Measurements from ENCODE around the gene TREX2. TPM values are rescaled to one million over a fixed set of nuclear protein-coding genes. Genes with fewer than 3 reads are reported as not detected.

The TREX2 gene
- polyA plus RNA-seq, 3 donors, result 0.46 to 0.90 (median 0.56) TPM

DNA sequence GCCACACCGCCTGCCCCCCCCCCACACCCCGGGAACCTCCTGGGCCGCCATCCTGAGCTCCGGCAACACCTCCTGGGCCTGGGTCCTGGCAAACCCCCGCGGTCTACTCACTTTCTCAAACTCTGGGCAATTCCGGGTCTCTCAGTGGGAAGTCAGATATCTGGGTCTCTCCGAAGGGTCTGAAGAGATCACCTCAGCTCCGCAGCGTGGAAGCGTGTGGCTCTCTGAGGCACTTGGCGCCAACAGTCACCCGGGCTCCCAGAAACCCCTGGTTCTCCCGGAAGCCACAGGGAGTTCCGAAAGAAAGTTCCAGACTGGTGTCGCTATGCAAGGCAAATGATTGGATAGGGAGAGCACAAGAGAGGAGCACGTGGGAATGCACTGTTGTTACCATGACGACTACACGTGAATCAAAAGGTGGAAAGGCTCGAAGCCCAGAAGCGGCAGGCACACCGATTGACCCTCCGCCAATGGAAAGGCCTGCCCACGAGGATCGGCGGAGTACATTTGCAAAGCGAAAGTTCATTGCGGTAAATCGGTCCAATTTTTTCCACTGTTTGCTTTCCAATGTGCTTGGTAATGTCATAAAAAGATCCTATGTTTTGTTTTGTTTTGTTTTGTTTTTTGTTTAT is 44.6 kb downstream of the TREX2 start, which contains the start of gene PNMA6E:
Gene PNMA6E (minus strand): TSS at position 218 of the 632 bp plus-strand sequence. CDS start 2,501 bp downstream, outside the sequence.
- H3K27ac ChIP-seq (ENCODE audit: low read depth, low read length), result no peak within 1 kb of the TSS
- WGBS, 3 donors, result 92 to 96% (median 92%) methylated on average over 26 to 29 of the region's 29 CpGs

DNA sequence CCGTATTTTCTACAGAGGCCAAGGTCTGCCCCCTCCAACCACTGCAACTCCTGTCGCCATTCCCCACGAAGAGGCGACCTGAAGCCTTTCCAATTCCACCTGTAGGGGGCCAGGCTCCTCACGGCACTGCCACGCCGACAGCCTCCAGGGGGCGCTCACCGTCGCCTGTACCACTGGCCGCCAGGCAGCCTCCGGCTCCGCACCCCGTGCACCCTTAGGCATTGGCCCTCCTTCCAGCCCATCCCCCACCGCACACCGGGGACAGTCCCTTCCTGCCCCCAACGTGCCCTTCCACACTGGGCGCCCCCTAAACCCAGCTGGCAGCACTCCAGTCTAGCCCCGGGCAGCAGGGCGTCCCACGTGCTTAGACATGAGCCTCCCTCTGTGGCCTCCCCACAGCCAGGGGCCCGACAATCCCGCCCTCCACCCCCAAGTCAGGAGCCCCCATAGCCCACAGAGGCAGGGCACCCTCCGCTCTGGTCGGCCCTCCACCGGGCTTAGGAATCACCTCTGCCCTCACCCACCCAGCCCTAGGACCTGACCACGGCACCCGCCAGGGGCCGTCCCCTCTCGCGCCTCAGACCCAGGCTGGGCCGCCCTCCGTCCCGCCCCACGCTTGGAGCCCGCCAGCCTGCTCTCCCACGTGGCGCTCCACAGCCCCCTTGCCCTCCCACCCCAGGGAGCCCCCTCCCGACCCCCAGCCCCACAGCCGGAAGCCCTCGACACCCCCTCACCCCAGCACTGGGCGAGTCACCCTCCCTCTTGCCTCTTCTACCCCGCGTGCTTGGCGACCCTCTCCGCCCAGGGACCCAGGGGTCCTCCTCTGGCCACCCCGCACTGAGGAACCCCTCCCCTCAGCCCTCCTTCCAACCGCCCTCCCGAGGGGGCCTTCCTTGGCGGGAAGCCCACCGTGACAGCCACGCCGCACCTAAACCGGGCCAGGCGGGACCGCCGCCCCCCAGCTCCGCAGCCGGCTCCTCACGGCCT is 45.4 kb downstream of the TREX2 start:
- H3K27ac ChIP-seq (ENCODE audit: low read depth, low read length), result no peak overlapping the region
- 70 to 79% (median 73%) methylated on average over 19 to 60 of the region's 60 CpGs for WGBS, 3 donors

DNA sequence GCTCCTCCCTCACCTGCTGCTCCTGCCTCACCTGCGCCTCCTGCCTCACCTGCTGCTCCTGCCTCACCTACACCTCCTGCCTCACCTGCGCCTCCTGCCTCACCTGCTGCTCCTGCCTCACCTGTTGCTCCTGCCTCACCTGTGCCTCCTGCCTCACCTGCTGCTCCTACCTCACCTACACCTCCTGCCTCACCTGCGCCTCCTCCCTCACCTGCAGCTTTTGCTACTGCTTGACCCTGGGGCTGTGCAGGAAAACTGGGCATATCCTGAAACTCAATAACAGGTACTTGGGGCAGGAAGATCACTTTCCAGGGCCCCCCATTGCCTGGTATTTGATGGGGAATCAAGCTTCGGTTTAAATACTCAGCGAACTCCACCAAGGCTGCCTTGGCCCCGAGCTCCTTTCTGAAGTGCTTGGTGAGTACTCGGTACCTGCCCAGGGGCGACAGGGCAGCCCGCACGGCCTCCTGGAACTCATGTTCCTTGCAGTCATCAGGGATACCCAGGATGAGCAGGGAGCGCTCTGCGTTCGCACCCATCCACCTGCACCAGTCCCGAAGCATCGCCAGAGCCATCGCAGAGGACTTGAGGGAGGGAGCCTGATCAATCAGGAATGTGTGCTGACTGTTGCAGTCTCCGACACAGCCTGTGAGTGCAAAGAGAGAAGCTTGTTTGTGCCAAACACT is 47.4 kb downstream of the TREX2 start:
- WGBS, 3 donors, result 78 to 88% (median 83%) methylated on average over 16 to 17 of the region's 17 CpGs
- no peak overlapping the region for H3K27ac ChIP-seq (ENCODE audit: low read depth, low read length)

DNA sequence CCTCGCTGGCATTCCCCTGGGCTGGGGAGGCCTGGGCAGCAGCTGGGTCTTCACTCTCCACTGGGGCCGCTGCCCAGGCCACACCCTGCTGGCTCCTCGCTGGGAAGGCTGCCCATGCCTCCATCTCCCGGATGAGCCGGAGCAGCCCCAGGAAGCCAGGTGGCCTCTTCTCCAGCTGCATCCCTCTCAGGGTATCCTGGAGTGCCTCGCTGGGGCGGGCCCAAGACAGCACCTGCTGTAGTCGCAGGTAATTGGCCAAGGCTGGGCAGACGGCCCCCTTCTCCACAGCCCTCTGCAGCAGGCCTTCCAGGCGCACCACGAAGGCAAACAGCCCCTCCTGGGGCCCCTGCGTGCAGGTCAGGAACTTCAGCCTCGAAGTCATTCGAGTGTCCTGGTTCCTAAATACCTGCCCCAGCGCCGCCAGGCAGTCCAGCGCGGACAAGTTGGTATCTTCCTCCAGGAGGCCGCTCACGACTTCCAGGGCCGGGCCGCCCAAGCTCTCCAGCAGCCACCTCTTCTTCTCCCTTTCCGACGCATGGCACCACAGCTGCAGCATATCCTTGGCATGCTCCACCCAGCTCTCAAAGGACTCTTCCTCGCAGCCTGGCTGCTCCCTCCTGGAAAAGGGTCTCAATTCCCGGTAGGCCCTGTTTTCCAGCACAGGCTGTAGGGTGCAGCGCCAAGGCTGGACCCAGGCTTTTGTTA is 48.4 kb downstream of the TREX2 start:
- no peak overlapping the region for H3K27ac ChIP-seq (ENCODE audit: low read depth, low read length)
- WGBS, 3 donors, result 85 to 90% (median 90%) methylated on average over 10 to 27 of the region's 27 CpGs

DNA sequence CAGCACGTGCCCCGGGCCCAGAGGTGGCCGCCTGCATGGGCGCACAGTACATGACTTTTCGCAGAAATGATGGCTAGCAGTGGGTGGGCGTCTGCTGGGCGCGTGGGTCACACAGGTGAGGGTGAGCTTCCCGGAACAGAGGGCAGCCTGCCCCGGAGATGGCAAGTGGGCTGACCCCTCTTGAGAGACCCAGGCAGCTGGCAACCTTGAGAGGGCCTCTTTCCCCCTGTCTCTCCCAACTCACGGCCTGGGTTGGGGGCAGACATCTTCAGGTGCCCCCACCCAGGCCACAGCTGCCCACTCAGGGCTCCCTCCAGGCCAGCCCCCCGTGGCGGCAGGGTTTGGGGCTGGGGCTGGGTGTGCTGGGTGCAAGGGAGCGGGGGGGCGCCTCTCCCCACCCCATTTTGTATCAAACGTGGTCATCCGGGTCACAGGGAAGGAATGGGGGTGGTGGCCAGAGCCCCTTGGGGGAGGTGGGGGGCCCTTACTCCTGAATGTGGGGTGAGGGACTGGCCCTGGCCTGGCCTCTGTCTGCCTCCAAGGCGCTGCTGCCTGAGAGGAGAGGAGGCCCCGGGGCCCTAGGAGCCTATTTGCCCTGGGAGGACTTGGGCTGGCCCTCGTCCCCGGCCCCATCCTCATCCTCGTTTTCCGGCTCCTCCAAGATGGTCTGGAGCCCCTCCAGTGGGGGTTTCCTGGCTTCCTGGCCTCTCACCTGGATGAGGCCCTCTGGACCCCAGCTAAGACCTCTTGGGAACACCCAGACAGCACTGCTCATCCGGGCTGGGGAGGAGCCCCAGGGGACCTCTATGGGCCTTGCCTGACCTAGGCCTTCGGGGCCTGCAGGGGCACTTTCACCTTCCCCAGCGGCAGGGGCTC is 49.3 kb downstream of the TREX2 start:
- WGBS, 3 donors, result 83 to 85% (median 85%) methylated on average over 4 to 25 of the region's 26 CpGs
- H3K27ac ChIP-seq (ENCODE audit: low read depth, low read length), result no peak overlapping the region

DNA sequence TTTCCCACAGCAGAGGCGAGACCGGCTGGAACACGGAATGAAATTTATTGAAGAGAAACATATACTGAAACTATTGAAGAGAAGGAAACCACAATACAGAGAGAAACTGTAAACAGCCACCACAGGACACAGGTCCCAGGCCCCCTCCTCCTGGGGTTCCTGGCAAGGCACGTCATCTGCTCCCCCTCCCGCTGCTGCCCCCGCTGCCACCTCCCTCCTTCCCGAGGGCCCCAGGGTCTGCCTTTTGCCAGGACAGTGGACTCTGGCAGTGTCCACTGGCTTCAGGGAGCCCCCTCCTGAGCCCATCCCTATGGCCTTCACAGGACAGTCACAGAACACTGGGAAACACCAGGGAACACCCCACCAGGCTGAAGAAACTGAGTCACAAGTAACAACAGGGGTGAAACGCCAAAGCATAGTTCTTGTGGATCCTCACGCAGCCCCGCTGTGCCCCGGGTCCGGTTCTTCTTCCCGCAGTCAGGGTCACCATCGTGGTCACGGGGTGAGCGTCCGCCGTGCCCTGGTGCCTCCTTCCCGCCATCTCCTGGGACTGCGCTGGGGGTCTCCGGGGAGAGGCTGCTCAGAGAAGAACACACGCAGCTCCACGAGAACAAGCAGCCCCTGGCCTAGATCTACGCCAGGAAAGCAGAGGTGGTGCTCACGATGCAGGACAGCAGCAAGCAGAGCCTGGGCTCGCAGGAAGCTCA is 50.1 kb downstream of the TREX2 start:
- H3K27ac ChIP-seq (ENCODE audit: low read depth, low read length), result no peak overlapping the region
- 76 to 88% (median 84%) methylated on average over 19 to 26 of the region's 26 CpGs for WGBS, 3 donors

DNA sequence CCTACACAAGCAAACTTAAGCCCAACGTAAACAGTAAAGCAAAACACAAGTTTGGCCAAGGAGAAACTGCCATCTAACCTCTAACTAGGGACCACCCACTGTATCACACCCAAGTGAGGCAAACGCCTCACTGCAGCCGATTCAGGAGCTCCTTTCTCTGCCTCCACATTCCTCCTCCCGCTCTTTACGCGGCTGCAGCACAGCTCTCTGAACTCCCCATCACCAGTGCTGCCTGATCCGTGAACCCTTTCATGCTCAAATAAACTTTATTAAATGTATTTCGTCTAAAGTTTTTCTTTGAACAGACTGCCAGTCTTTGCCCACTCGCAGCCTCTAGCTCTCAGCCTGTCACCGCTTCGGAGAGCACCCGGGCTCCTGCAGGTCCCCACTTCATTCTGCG is 51.2 kb downstream of the TREX2 start:
- WGBS, 3 donors, result 70 to 72% (median 71%) methylated on average over 13 of the region's 13 CpGs
- H3K27ac ChIP-seq (ENCODE audit: low read depth, low read length), result no peak overlapping the region

Other genes with a start within 250 kb of the TREX2 start
- not detected for gene PNMA6F, start 124.3 kb downstream of the TREX2 start, polyA plus RNA-seq
- gene ZNF275, start 111.9 kb downstream of the TREX2 start, polyA plus RNA-seq, result 1 to 10 TPM; 5.3 to 7.9 (median 7.2) TPM
- not detected for gene PNMA6E, start 44.7 kb downstream of the TREX2 start, polyA plus RNA-seq
- gene ZFP92, start 34.6 kb downstream of the TREX2 start, polyA plus RNA-seq, result 1 to 10 TPM in 2 of 3 donors, under 1 TPM in 1; 0.56 to 1.2 (median 1.0) TPM
- gene HAUS7, start 24.5 kb upstream of the TREX2 start, polyA plus RNA-seq, result 10 to 100 TPM in 2 of 3 donors, 1 to 10 TPM in 1; 9.0 to 54.8 (median 22.3) TPM
- gene BGN, start 48.9 kb upstream of the TREX2 start, polyA plus RNA-seq, result 10 to 100 TPM; 10.4 to 58.4 (median 37.1) TPM
- gene ATP2B3, start 71.6 kb upstream of the TREX2 start, polyA plus RNA-seq, result under 1 TPM in 1 of 3 donors, not detected in 2; 0.02 TPM
- 10 to 100 TPM; 19.3 to 26.9 (median 22.3) TPM for gene CCNQ, start 153.1 kb upstream of the TREX2 start, polyA plus RNA-seq
- gene DUSP9, start 201.1 kb upstream of the TREX2 start, polyA plus RNA-seq, result 1 to 10 TPM in 1 of 3 donors, under 1 TPM in 1, not detected in 1; 0.07 to 1.0 TPM
- 1 to 10 TPM in 2 of 3 donors, under 1 TPM in 1; 0.64 to 1.5 (median 1.5) TPM for gene PNCK, start 227.8 kb upstream of the TREX2 start, polyA plus RNA-seq
- 10 to 100 TPM; 14.7 to 61.0 (median 20.0) TPM for gene SLC6A8, start 241.9 kb upstream of the TREX2 start, polyA plus RNA-seq